GM10266 (cell line): Measurements from ENCODE around the gene FKBP11.

ENCODE experiments used
- DNase-seq: peaks from one replicate; pipeline ENCODE4 v3.0.0; 2012; ENCODE audit errors: extremely low spot score
- TF ChIP-seq, protein P1 (sequence below): IDR thresholded peaks from 2 replicates; pipeline ENCODE4 v1.5.1; 2012; ENCODE audit warnings: mild to moderate bottlenecking, low read depth; ENCODE audit not compliant: control insufficient read depth, insufficient read depth; ENCODE audit errors: missing control alignments

FKBP11 gene

DNA sequence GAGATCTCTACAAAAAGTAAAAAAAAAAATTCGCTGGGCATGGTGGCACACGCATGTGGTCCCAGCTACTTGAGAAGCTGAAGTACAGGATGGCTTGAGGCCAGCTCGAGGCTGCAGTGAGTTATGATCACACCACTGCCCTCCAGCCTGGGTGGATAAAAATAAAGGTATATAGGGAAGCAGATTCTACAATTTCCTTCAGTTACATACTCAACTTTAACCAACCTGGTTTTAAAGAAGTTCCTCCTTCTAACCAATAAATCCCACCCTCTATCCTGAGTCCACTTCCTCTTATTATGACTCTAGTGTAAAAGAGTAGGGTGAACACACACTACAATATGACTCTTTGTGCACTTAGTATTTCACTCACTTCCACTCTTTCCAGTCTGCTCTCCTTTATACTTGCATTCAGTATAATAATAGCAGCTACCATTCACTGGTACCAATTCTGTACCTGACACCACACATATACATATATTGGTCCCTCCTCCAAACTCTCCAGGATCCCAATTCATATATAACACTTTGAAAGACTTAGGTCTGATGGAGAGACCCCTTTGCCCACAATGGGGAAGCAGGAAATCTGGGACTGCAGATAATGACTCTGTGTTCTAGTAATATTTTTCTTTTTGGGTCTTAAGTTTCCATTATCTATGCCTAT lies 29.7 kb upstream of the FKBP11 start:
- TF ChIP-seq, protein P1, sequence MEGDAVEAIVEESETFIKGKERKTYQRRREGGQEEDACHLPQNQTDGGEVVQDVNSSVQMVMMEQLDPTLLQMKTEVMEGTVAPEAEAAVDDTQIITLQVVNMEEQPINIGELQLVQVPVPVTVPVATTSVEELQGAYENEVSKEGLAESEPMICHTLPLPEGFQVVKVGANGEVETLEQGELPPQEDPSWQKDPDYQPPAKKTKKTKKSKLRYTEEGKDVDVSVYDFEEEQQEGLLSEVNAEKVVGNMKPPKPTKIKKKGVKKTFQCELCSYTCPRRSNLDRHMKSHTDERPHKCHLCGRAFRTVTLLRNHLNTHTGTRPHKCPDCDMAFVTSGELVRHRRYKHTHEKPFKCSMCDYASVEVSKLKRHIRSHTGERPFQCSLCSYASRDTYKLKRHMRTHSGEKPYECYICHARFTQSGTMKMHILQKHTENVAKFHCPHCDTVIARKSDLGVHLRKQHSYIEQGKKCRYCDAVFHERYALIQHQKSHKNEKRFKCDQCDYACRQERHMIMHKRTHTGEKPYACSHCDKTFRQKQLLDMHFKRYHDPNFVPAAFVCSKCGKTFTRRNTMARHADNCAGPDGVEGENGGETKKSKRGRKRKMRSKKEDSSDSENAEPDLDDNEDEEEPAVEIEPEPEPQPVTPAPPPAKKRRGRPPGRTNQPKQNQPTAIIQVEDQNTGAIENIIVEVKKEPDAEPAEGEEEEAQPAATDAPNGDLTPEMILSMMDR: no peak
- no peak for DNase-seq

DNA sequence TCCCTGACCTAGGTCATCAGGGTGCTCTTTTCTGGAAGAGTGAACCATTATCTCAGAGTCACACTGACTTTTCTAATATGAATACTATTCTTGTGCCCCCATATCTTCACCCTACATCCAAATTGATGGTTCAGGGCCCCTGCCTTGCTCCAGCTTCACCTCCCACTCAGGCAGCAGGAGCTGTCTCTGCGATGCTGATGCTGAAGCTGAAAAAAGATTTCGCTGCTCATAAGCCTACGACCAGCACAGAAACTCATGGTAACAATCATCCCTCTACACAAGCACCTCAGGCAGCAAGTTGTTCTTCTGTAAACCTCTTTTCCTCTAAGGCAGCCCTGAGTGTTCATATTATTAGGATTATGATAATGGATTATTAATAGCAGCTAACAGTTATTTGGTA lies 28.8 kb upstream of the FKBP11 start:
- DNase-seq: no peak
- TF ChIP-seq, protein P1: no peak

DNA sequence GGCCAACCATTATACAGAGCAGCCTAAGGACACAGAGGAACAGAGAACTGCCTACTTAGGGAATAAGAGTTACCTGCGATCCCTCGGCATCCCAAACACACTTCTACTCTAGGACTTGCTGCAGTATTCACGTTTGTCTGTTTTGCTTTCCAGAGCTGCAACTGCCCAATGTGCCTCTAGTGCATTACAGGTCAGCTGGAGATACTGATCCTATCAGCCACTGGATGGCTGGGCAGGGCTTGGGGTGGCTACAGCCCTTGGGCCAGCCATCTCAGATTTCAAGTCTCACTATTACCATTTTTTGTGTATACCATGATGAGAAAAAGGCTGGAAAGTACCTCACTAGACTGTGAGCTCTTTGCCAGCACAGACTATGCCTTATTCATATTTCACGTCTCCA lies 27.4 kb upstream of the FKBP11 start:
- DNase-seq: no peak
- TF ChIP-seq, protein P1: no peak

DNA sequence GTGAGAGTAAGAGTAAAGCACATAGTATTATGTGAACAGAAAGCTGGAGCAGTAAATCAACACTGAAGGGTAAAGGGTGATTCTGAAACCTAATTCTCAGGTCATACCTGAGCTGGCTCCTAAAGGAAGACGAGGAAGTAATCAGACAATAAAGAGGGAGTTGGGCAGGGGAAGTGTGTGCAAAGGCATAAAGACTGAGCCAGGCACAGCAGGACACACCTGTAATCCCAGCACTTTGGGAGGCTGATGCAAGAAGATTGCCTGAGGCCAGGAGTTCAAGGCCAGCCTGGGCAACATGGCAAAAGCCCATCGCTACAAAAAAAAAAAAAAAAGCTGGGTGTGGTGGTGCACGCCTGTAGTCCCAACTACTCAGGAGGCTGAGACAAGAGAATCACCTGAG lies 22.4 kb upstream of the FKBP11 start:
- TF ChIP-seq, protein P1: no peak
- no peak for DNase-seq

DNA sequence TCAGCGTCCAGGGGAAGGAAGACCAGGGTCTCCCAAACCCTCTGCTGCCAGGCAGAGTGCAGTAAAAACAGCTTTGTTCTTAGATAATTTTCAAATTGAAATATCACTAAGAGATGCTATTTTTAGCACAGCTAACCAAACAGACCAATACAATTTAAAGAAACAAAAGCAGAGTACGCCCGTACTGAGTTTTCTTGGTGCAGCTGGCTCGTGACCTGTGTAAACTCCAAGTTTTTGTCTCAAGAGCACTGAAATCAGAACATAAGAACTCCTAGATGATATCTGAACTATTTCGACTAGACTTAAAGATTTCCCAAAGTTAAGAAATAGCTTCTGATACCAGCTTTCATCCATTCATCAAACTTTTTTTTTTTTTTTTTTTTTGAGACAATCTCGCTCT lies 21.7 kb upstream of the FKBP11 start:
- TF ChIP-seq, protein P1: no peak

DNA sequence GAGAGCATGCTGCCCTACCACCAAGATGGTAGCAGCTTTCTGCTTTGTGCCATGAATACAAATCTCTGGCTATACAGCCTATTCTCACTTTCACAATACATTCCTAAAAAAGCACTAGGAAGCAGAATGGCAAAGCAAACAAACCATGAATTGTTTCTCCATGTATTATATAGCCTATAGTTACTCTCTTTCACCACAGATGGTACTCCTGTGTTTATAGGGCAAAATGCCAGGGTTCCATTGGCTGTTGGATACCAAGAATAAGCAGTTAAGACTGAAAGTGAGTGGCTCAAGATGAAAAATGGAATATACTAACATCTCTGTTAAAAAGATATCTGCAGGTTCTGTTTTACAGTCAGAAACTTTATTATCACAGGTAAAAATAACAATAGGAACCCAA lies 20.9 kb upstream of the FKBP11 start:
- no peak for DNase-seq
- TF ChIP-seq, protein P1: no peak

More for the DNA sequence above, 21.7 kb upstream of the FKBP11 start:
- no peak for DNase-seq

DNA sequence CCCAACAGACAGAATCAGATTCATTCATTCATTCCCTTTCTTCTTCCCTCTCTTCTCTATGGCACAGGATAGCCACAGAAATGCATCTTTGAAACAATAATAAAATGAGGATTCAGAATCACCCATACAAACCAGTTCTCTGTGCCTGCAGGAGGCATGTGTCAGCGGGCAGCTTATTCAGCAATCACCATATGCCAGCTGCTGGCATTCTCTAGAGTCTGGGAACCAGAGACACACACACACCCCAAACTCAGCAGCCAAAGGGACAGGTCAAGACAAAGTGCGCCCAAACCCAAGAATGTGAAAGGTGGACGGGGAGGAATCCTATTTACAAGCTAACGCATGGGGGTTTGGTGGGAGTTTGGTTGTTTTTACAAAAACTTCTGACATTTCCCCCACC lies 17.9 kb upstream of the FKBP11 start:
- no peak for DNase-seq

More for the DNA sequence above, 17.9 kb upstream of the FKBP11 start:
- TF ChIP-seq, protein P1: no peak
